HL-60 (cell line): ENCODE data around the gene MRPS18C.

Experiments
- CTCF ChIP-seq: IDR thresholded peaks from one replicate; pipeline ENCODE4 v1.5.1; 2011; ENCODE audit warnings: low read length, control low read depth, inconsistent platforms; ENCODE audit not compliant: insufficient read depth
- GABPA ChIP-seq: IDR thresholded peaks from 2 replicates; pipeline ENCODE4 v1.6.1; 2012; ENCODE audit warnings: low read depth

DNA sequence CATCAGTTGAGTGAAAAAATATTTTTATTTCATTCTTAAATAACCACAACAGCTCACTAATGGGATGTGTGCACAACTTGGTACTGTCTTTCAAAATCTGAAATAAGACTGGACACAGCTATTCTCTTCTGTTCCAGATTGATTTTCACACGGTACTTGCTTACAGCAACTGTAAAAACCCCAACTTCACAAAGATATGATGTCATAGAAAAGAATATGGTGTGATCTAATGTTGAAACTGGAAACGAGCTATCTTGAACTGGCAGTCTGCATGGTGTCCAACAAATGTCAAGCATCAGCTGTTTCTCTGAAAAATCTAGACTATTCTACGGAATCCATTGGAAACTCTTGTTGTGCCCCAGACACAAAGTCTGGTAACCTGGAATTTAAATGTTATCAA lies 15.0 kb upstream of the MRPS18C start:
- TF ChIP-seq GABPA (no peak), CTCF (no peak)
